Endothelial cell (in vitro differentiated cells): Measurements from ENCODE around the gene TRPM2. TPM values are rescaled to one million over a fixed set of nuclear protein-coding genes. Genes with fewer than 3 reads are reported as not detected.

ENCODE experiments used
- DNase-seq: peaks from one replicate; pipeline ENCODE4 v3.0.0; 2021; ENCODE audit warnings: low spot score
- H3K27ac Mint-ChIP-seq: one replicate; pipeline ENCODE4 v1.8.0; 2021; ENCODE audit warnings: mixed read lengths, inconsistent platforms; ENCODE audit not compliant: unreplicated experiment
- H3K27me3 Mint-ChIP-seq: one replicate; pipeline ENCODE4 v1.8.0; 2021; ENCODE audit warnings: mild to moderate bottlenecking, moderate library complexity, mixed read lengths, inconsistent platforms; ENCODE audit not compliant: unreplicated experiment
- H3K36me3 Mint-ChIP-seq: one replicate; pipeline ENCODE4 v1.8.0; 2021; ENCODE audit warnings: mild to moderate bottlenecking, low read depth, mixed read lengths, inconsistent platforms; ENCODE audit not compliant: unreplicated experiment
- H3K4me1 Mint-ChIP-seq: one replicate; pipeline ENCODE4 v1.8.0; 2021; ENCODE audit warnings: mild to moderate bottlenecking, mixed read lengths, inconsistent platforms; ENCODE audit not compliant: unreplicated experiment
- H3K4me3 Mint-ChIP-seq: one replicate; pipeline ENCODE4 v1.8.0; 2021; ENCODE audit warnings: mild to moderate bottlenecking, mixed read lengths, inconsistent platforms; ENCODE audit not compliant: unreplicated experiment
- H3K9me3 Mint-ChIP-seq: one replicate; pipeline ENCODE4 v1.8.0; 2021; ENCODE audit warnings: mixed read lengths, inconsistent platforms; ENCODE audit not compliant: unreplicated experiment
- CTCF ChIP-seq: fragments of 200-600 bp; sonication (generic); IDR thresholded peaks from one replicate; pipeline ENCODE4 v1.5.0; 2021; ENCODE audit warnings: antibody characterized with exemption; ENCODE audit not compliant: unreplicated experiment
- total RNA-seq: library from RNA; stranded (reverse); fragmentation: NEBNext Ultra II Directional; extraction: Animal tissue kit (Norgen Biotek cat#: 25700); gene quantifications from one replicate; pipeline ENCODE4 v1.2.1, GENCODE V29; 2021; ENCODE audit not compliant: unreplicated experiment

The TRPM2 gene
- total RNA-seq, 1 donor from 2014 or later, result 0.15 TPM

- H3K9me3 Mint-ChIP-seq, result no peaks in the 10 kb centered on the region
- no peaks in the 10 kb centered on the region for H3K4me1 Mint-ChIP-seq
- H3K36me3 Mint-ChIP-seq, result peaks cover 7% of the 10 kb centered on the region
- TF ChIP-seq CTCF, result no peak
- peaks cover 12% of the 10 kb centered on the region for H3K27me3 Mint-ChIP-seq
- H3K27ac Mint-ChIP-seq, result no peak overlapping the region
- no peak overlapping the region for H3K4me3 Mint-ChIP-seq
- DNase-seq, result no peak
Observed at GRCh38 chr21:44313451-44313850, 40.0 kb upstream of the TRPM2 start.

GRCh38 chr21:44314128-44314527, 39.3 kb upstream of the TRPM2 start:
- DNase-seq, result no peak
- Mint-ChIP-seq H3K4me1 (no peaks in the 10 kb centered on the region), H3K9me3 (no peaks in the 10 kb centered on the region), H3K27me3 (peaks cover 9% of the 10 kb centered on the region), H3K36me3 (peaks cover 7% of the 10 kb centered on the region), H3K4me3 (no peak overlapping the region), H3K27ac (no peak overlapping the region)
- TF ChIP-seq CTCF, result no peak

- no peak for TF ChIP-seq CTCF
- H3K4me1 Mint-ChIP-seq, result no peaks in the 10 kb centered on the region
- peaks cover 9% of the 10 kb centered on the region for H3K27me3 Mint-ChIP-seq
- no peaks in the 10 kb centered on the region for H3K9me3 Mint-ChIP-seq
- peaks cover 7% of the 10 kb centered on the region for H3K36me3 Mint-ChIP-seq
- DNase-seq, result no peak
- H3K27ac Mint-ChIP-seq, result no peak overlapping the region
- no peak overlapping the region for H3K4me3 Mint-ChIP-seq
Observed at GRCh38 chr21:44314561-44314960, 38.9 kb upstream of the TRPM2 start.

- H3K27me3 Mint-ChIP-seq, result peaks cover 11% of the 10 kb centered on the region
- H3K4me3 Mint-ChIP-seq, result no peak overlapping the region
- no peak for DNase-seq
- H3K4me1 Mint-ChIP-seq, result no peaks in the 10 kb centered on the region
- no peaks in the 10 kb centered on the region for H3K9me3 Mint-ChIP-seq
- H3K36me3 Mint-ChIP-seq, result peaks cover 7% of the 10 kb centered on the region
- TF ChIP-seq CTCF, result no peak
- H3K27ac Mint-ChIP-seq, result no peak overlapping the region
Observed at GRCh38 chr21:44315691-44316203, 37.7 kb upstream of the TRPM2 start.

GRCh38 chr21:44316277-44316900, 37.0 kb upstream of the TRPM2 start:
- Mint-ChIP-seq H3K27me3 (peaks cover 5% of the 10 kb centered on the region), H3K4me1 (no peaks in the 10 kb centered on the region), H3K9me3 (no peaks in the 10 kb centered on the region), H3K36me3 (peaks cover under 1% of the 10 kb centered on the region), H3K27ac (no peak overlapping the region), H3K4me3 (peak overlapping the region; percentile 56)
- no peak for TF ChIP-seq CTCF
- DNase-seq, result no peak
